IPS-NIHi11 (cell line): Measurements from ENCODE around the gene CXCL1.
A peak's percentile ranks its signal among the peaks of the same experiment; 100 is the strongest.

Experiments
- DNase-seq: peaks from one replicate; pipeline ENCODE4 v3.0.0; 2012; ENCODE audit warnings: mixed read lengths, low spot score

CXCL1 gene

DNA sequence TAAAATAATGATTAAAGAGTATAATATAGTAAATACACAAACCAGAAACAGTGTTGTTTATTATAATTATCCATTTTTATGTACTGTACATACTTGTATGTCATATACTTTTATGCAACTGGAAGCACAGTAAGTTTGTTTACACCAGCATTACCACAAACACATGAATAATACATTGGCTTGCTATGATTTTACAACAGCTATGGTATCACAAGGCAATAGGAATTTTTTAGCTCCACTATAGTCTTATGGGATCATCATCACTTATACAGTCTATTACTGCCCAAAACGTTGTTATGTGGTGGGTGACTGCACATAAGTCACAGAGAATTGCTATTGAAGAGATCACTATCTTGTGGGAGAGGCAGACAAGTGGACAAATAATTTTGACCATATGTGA lies 17.9 kb upstream of the CXCL1 start:
- no peak for DNase-seq

DNA sequence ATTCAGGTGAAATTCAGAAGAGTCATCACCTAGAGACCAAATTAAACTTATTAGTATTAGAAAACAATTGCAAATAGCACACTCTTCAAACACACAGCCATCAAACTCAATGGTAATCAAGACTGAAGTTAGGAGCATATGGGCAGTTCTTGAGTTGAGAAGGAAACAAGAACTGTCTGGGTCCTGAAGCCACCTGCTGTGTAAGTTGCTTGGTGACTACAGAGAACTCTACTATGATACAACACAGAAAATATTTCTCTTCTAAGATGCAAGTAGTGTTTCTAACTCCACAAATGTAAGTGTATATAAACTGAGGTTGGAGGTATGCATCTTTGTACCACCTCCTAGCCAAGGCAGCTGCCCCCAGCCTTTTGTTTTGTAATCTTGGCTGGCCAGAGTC lies 16.4 kb upstream of the CXCL1 start:
- DNase-seq, result no peak

DNA sequence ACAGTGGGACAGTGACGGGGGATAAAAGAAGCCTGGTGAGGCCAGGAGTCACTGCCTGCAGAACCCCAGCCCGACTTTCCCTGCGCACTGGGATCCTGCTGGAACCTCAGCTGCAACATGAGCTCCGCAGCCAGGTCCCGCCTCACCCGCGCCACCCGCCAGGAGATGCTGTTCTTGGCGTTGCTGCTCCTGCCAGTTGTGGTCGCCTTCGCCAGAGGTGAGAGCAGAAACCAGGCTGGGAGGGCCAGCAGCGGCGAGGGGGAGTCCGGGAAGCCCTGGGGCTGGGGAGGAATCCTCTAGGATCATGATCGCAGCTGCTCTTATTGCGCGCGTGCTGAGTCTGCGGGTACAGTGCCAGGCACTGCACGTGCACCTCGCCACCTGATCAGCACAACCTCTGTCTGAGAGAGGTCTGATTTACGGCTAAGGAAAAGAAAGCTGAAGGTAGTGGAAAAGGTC lies 15.9 kb upstream of the CXCL1 start, which contains the start of gene PF4V1:
Gene PF4V1, plus strand, starts transcription at position 51 of the 459 bp plus-strand sequence. Its CDS starts 67 bp downstream, at position 118.
- DNase-seq, result peak; percentile 60

DNA sequence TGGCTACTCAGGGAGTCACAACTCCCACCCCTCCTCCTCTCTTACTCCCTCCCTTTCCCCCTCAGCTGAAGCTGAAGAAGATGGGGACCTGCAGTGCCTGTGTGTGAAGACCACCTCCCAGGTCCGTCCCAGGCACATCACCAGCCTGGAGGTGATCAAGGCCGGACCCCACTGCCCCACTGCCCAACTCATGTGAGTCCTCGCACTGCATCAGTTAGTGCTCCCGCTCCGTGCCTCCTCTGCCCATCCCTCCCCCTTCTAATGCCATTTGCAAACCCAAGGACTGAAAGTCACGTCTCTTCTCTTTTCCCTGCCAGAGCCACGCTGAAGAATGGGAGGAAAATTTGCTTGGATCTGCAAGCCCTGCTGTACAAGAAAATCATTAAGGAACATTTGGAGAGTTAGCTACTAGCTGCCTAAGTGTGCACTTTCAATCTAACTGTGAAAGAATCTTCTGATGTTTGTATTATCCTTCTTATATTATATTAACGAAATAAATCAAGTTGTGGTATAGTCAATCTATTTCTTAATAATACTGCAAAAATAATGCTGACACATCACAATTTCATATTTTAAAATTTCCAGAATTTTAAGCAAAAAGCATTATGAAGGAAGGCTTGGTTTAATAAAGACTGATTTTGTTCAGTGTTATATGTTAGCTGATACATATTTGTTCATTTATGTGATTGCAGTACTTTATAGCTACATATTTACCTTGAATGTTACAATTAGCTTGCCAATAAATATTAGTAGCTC lies 15.3 kb upstream of the CXCL1 start:
- no peak for DNase-seq

DNA sequence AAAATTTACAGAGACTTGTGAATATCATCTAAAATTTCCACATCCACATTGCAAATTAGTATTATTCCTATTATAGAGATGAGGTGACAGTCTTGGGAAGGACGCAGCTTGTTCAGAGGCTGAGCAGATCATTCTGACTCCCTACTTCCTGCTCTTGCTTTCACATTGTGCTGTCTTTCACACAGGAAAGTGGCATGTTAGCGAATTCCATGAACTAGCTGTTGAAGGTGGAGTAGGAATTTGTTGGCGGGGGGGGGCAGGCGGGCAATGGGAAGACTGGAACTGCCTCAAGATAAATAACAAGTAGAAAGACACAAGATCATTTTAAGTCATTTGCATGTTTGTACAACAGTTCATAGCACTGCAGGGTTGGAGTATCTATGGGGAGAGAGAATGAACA lies 13.8 kb upstream of the CXCL1 start:
- no peak for DNase-seq

DNA sequence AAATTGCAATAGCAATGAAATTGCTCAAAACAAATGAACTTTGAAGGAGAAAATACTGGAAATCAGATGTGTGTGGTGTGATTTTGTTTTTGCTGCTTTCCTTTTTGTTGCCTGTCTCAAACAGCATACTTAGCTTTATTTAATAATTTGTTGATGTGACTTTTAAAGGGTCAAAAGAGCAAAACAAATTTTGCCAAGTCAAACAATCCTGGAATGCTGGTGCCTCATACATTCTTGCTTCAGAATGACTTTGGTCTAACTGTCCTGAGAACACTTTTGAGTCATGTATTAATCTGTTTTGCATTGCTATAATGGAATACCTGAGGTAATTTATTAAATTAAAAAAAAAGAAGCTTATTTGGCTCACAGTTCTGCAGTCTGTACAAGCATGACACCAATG lies 12.7 kb upstream of the CXCL1 start:
- no peak for DNase-seq

DNA sequence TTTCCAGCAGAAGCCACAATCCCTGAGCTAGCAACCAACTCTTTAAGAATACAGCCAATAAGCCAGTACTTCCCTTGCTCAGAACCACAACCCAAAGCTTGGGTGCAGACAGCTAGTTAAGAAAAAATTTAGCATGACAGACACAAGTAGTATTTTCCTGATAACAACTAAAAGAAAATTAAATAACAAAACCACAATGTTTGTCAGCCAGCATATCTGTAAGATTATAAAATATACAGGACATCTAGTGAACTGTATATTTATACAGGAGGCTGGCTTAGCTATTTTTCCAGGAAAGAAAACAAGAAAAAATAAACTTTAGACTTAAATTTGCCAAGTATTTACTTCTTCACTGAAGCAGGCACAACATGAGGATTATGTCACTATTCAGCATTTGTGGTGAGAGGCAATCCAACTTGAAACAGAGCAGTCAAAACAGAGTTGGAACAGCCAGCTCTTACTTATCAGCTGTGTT lies 9.5 kb upstream of the CXCL1 start:
- DNase-seq, result peak; percentile 20

DNA sequence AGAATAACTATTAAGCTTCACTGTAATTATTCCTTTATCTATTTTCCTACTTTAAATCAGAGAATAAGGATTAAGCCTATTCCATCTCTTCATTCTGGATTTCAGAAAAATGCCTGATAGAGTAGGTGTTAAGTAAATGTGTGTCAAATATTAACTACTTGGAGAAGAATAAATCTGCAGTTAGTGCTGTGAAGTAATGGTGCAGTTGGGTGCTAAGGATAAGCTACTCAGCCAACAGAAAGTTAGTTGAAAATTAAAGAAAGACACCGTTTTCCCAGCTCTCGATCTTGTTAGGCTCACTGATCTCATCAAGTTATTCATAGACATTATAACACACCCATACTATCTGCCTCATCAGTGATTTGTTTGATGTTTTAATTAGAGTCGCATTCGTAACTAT lies 9.0 kb upstream of the CXCL1 start:
- DNase-seq, result no peak

DNA sequence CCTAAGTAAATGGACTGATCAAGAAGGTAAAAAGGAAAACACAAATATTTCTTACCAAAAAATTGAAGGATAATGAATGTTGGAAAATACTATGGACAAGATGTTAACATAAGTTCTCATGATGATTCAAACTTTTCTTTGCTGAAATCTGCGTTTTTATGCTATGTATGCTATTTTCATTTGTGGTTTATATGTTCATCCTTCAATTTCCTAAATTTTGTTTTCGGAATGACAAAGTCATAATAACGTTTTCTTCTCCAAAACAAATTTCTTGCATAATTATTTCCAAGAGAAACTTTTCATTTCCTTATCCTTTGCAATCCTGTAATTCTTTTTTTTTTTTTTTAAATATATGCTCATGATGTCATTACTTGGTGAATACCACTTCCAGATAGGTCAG lies 8.3 kb upstream of the CXCL1 start:
- DNase-seq, result no peak

DNA sequence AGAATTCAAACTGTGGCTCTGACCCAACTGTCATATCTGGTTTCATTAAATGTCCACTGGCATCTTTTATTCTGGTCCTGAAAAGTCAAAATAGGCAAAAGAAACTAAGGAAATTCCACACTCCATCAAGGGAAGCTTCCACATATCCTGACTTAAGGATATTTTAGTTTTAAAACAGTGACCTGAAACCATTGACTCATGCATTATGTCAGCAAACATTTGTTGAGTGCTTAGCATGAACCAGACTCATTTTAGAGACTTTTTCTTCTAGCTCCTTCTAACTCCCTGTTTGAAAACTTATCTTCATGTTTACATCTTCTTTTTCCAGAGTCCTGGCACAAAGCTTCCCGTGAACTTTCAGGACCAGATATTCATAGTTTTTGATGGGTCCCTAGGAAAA lies 6.9 kb upstream of the CXCL1 start:
- no peak for DNase-seq

DNA sequence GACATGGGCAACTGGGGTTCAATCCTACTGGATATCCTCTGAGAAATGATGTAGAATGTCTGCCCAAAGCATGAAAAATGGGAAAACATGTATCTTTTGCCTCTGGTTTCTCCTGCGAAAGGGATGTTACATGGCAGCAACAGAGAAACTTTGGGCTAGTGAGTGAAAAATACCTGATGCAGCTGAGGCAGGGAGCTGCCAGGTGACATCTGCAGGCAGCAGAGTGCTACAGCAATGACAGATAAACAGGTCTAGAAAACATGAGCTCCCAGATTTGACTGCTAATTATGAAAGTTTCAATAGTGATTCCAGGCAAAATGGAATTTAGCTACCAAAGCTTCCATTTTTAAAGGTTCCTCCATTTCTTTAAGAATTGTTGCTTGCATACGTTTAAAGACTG lies 4.8 kb upstream of the CXCL1 start:
- peak; percentile 51 for DNase-seq

DNA sequence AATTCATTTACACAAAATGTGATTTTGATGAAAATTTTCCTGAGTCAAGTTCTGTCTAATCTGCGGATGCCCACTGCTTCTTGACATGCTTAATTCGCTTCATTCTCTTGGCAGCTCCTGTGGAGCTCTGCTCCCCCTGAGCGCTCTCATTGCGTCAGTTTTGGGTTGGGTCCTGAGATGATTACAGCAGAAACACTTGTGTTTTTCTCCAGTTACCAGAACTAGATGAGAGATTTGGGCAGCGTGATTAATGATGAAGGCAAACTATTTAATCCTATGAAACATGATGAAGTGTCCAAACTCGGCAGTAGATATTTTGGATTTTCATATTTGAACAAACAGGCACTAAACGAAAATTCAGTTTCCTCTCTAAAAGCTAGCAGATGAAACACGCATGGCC lies 4.2 kb upstream of the CXCL1 start:
- no peak for DNase-seq

DNA sequence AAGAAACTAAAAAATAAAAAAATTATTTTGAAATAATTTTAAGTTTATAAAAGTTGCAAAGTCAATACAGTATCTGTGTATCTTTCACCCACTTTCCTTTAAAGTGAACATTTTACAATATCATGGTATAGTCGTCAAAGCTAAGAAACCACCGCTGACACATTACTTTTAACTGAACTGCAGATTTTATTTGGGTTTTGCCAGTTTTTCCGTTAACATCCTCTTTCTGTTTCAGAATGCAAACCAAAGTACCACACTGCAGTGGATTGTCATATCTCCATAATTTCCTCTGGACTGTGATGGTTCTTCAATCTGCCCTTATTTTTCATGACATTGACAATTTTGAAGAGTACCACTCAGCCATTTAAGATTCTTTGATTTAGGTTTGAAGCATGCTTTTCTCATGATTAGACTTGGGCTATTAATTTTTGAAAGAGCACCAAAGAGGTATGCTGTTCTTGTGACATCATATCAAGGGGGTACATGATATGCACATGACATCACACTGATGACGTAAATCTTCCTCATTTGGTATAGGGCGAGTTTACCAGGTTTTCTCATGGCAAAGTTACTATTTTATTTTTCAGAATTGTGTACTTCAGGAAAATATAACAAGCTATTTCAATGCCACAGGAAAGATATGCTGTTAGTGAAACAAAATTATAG lies 3.6 kb upstream of the CXCL1 start:
- DNase-seq, result no peak

DNA sequence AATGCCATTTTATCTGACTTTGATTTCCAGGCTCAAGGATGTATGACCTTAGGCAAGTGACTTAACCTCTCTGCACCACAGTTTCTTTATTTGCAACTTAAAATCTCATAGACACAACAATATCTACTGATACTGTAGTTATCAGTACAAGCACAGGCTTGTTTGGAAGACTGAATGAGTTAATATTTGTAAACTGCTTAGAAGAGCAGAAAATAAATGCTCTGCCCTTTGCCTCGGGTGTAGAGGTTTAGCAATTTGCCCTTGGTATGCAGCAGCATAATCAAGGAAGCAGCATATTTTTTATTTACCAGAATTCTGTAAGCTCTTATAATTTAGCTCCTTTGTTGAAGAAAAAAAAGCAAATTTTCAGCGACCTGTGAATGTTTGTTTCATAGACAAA lies 2.9 kb upstream of the CXCL1 start:
- no peak for DNase-seq

DNA sequence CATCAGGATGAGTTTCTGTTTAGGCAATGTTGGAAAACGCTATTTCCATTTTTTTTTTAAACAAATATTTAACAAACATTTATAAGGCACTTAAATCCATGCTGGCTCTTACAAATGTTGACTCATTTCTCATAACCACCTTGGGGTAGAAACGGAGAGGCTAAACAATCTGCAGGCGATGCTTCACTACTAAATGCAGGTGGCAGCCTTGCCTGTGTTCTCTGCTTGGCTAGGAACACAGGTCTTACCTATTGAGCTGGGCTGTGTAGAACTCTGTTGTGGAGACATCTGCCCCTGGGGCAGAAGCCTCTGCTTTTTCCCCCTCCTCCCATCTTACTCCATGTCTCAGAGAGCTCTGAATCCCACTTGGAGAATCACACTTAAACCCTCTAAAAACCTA lies 1.4 kb upstream of the CXCL1 start:
- peak; percentile 27 for DNase-seq

DNA sequence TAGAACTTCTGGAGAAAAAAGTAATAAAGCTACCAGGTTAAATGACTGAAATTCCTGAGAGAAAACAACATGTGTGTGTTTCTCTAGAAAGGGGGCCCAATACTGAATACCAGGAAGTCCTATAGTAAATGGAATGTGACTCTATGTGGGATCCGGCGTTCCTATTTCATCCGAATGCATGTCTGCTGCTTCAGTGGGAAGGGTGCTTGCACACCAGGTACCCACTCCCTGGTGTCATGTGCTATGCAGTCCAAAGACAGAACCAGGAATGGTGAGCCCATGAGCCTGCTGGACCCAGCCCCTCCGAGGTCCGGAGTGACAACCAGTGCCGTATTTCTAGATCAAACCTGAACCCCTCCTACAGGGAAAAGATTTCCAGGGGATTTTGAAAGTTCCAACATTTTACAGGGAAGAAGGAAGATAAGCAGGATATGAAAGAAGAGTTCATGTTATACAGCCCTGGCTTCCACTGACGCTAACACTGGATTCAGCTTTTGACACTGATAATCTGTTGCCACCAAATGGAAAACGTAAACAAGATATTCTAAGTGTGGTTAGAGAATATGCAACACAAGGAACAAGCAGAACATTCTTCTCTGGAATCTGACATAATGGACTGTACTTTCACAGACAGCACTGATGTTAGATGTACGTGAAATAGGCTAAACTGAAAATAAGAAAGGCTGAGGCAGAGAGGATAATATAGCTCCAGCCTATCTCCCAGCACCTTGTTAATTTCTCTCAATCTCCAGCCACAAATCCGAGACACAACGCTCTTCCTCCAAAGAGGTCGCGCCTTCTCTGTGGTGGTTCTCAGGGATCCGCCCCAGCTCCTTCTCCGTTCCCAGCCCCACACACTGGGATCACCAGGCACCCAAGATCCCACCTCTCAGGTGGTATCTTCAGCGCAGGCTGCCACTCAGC lies 725 bp upstream of the CXCL1 start:
- peak; percentile 38 for DNase-seq

DNA sequence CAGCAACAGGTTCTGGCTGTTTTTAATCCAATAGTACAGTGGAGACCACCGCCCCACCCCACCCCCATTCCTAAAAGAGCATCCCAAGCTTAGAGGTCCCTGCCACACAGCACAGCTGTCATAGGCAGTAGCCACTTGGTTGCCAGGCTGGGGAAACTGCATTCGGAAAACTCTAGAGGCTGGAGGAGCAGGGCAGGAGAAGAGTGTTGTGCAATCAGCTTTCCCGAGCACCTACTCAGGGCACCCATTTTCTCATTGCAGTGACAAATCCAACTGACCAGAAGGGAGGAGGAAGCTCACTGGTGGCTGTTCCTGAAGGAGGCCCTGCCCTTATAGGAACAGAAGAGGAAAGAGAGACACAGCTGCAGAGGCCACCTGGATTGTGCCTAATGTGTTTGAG lies 1.1 kb downstream of the CXCL1 start:
- no peak for DNase-seq

DNA sequence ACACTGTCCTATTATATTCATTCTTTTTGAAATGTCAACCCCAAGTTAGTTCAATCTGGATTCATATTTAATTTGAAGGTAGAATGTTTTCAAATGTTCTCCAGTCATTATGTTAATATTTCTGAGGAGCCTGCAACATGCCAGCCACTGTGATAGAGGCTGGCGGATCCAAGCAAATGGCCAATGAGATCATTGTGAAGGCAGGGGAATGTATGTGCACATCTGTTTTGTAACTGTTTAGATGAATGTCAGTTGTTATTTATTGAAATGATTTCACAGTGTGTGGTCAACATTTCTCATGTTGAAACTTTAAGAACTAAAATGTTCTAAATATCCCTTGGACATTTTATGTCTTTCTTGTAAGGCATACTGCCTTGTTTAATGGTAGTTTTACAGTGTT lies 1.6 kb downstream of the CXCL1 start:
- DNase-seq, result no peak

DNA sequence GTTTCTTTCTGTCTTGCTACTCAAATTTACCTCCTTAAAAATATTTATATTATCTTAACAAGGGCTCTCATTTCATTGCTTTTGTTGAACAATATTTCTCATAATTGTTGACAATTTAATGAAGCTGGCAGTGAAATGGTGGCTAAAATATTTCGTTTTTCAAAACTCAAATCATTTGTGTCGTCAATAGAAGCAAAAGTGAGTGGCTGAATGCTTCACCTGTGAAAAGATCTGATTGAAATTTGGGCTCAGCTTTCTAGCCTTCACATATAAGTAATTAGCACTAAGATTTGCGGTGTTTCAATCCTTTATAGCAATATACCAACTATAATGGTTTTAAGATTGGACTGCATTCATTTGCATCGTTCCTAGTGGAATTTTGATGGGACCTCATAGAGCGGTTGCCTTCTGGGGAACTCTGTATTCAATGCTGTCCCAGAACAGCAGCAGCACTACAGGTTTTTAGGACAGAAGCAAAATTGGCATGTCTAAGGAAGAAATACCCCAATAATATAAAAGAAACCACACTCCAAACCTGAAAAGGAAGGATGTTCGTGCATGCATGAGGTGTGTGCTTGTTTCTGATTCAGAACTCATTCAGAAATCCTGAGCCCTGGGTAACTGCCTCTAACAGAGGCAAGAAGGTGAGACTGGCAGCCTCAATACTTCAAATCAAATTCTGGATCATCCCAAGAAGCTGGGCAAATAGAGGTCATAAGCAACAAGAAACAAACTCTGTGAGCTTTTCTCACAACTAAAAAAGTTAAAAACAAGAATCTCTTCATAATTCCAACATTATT lies 2.5 kb downstream of the CXCL1 start:
- no peak for DNase-seq

DNA sequence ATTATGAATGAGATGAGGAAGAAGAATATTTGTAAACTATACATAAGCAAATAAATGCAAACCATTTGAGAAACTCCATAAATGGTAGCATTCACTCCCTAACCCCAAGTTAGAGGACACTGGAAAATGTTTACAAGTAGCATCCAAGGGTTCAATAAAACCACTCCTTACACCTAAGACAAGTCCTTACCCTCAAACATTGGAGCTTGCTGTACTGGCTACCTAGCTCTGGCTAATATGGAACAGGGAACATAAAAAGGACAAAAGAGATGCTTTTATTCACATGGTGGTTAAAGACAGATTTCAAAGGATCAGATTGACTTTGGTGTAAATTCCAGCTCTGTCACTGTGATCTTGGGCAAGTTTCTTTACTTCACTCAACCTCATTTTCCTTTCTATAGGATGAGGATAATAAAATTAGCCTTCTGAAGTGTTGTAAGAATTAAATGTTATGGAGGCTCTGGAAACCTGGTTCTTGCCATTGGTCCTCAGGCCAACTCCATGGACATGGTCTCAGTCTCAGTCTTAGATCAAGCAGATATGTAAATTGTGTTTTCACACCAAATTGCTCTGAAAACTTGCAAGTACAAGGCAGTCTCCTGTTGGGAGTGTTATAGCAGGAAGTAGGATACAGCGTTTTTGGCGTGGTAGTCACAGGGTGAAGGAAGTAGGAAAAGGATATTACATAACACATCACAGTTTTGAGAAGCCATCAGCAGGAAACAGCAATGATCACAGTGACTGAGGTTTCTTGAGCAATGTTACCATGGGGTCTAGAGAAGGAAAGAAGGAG lies 3.3 kb downstream of the CXCL1 start:
- DNase-seq, result no peak

DNA sequence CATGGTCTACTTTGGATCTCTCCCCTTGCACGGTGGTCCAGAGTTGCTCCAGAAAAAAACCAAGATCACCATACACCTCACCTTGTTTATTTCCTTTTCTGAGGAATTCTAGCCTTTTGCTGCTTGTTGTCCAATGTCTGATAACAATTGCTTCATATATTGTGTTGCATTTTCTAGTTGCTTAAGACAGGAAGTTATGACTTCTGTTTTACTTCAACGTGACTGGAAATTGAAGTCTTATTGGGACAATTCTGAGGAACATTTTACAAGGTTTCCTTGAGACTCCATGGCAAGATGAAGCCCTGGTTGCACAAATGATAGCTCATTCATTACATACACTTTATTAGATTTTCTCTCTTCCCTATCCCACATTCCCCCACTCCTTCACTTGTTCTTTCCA lies 5.2 kb downstream of the CXCL1 start:
- no peak for DNase-seq
